Measurements from ENCODE around the gene IMMP2L. TPM values are rescaled to one million over a fixed set of nuclear protein-coding genes. Genes with fewer than 3 reads are reported as not detected.

Gene IMMP2L
- total and polyA plus RNA-seq, 2 of the 4 experiments (the other 2 are of a cell fraction), result 5.8 to 9.3 TPM

GRCh38 chr7:110830778-110831177, 731.5 kb downstream of the IMMP2L start:
- Histone ChIP-seq H4K20me1 (ENCODE audit: insufficient read depth, low read length) (no peaks in the 10 kb centered on the region), H2AK9ac (replicated peaks; ENCODE audit: low read depth, low read length, poor library complexity) (no peak overlapping the region), H2BK120ac (ENCODE audit: low read depth, low read length) (no peak overlapping the region), H3K27ac (ENCODE audit: insufficient read depth, low read length) (no peak overlapping the region), H4K5ac (ENCODE audit: low read depth, low read length) (no peak overlapping the region), H3K27me3 (ENCODE audit: control insufficient read depth, insufficient read depth, low read length) (no peaks in the 10 kb centered on the region), H2BK20ac (ENCODE audit: low read depth, low read length) (no peak overlapping the region), H3K9me1 (ENCODE audit: insufficient read depth, low read length) (no peaks in the 10 kb centered on the region), H3K79me1 (ENCODE audit: low read depth in 1 of 2, low read length in 2 of 2) (no peaks in the 10 kb centered on the region), H3K4me1 (ENCODE audit: control insufficient read depth, insufficient read depth, low read length) (no peaks in the 10 kb centered on the region), H2BK15ac (ENCODE audit: low read depth, low read length) (no peak overlapping the region), H3K18ac (ENCODE audit: low read depth, low read length) (no peak overlapping the region), H3K4me2 (ENCODE audit: low read depth, low read length) (no peak overlapping the region), H4K8ac (ENCODE audit: low read depth in 2 of 2, low read length in 2 of 2) (no peak overlapping the region), H4K91ac (ENCODE audit: insufficient read depth, low read depth, low read length) (no peak overlapping the region), H2AK5ac (ENCODE audit: low read depth, low read length) (no peak overlapping the region), H2BK5ac (ENCODE audit: low read depth, low read length, poor library complexity, severe bottlenecking) (no peak overlapping the region), H3K9me3 (ENCODE audit: control insufficient read depth, insufficient read depth, low read length) (no peaks in the 10 kb centered on the region), H3K23ac (ENCODE audit: low read depth, low read length) (no peak overlapping the region), H3K9ac (ENCODE audit: low read depth, low read length) (no peak overlapping the region), H3K4ac (ENCODE audit: low read depth, low read length) (no peak overlapping the region), H3K56ac (ENCODE audit: extremely low read depth, insufficient read depth, low read length) (no peak overlapping the region), H3K36me3 (ENCODE audit: control insufficient read depth, insufficient read depth, low read length) (no peaks in the 10 kb centered on the region), H3K14ac (replicated peaks; ENCODE audit: low read depth, low read length) (no peak overlapping the region), H3K4me3 (ENCODE audit: insufficient read depth, low read depth, low read length) (no peak overlapping the region), H2AFZ (replicated peaks; ENCODE audit: low read length, poor library complexity) (no peak overlapping the region)
- CTCF ChIA-PET, result interaction anchor here (0.6 kb wide), 1 partner anchor 17 kb away, joined by 3 read pairs; no protein-coding TSS in a partner anchor
- no TSS peak for BruUV-seq (replicated peaks)
- ATAC-seq (ENCODE audit: low read depth), result no peak
- in situ Hi-C loops (cut with MboI; ENCODE audit: low sequenced_read_pairs) (no loop called here), intact Hi-C loops (cut with micrococcal nuclease) (no loop called here), dilution Hi-C loops (cut with HindIII; ENCODE audit: low sequenced_read_pairs, unreplicated experiment) (no loop called here)
- no peak for DNase-seq
- WGBS, 2 experiments (ENCODE audit: extremely low coverage in 2 of 2, insufficient read length in 1 of 2), result no CpG with 5 or more reads among the region's 5 CpGs
- POLR2A ChIA-PET (ENCODE audit: unreplicated experiment), result no interaction called here
- no peak for TF ChIP-seq CHD1 (IDR thresholded peaks at IDR 0.05; ENCODE audit: low read depth, low read length)
- no peak for TF ChIP-seq BHLHE40 (IDR thresholded peaks at IDR 0.05; ENCODE audit: low read depth, low read length)
- no peak for TF ChIP-seq FOS (IDR thresholded peaks at IDR 0.05; ENCODE audit: low read depth, low read length)
- no peak for TF ChIP-seq NFE2L2 (IDR thresholded peaks at IDR 0.05; ENCODE audit: low read depth, low read length)
- TF ChIP-seq RFX5 (IDR thresholded peaks at IDR 0.05; ENCODE audit: low read depth, low read length), result no peak
- TF ChIP-seq ELK1 (IDR thresholded peaks at IDR 0.05; ENCODE audit: borderline replicate concordance, low read depth, low read length), result no peak
- TF ChIP-seq CEBPB (IDR thresholded peaks at IDR 0.05; ENCODE audit: low read depth, low read length), result no peak
- no peak for TF ChIP-seq RAD21 (IDR thresholded peaks at IDR 0.05; ENCODE audit: low read length)
- TF ChIP-seq MAZ (IDR thresholded peaks at IDR 0.05; ENCODE audit: borderline replicate concordance, low read depth, low read length), result no peak
- no peak for TF ChIP-seq MAFK (IDR thresholded peaks at IDR 0.05; ENCODE audit: low read depth, low read length)
- TF ChIP-seq SMC3 (IDR thresholded peaks at IDR 0.05; ENCODE audit: low read depth, low read length), result no peak
- no peak for TF ChIP-seq CTCF (conservative IDR thresholded peaks at IDR 0.05; ENCODE audit: low read depth, low read length)
- TF ChIP-seq RCOR1 (IDR thresholded peaks at IDR 0.05; ENCODE audit: insufficient replicate concordance, low read length), result no peak
- no peak for TF ChIP-seq USF2 (IDR thresholded peaks at IDR 0.05; ENCODE audit: low read depth, low read length)
- no peak for TF ChIP-seq MXI1 (IDR thresholded peaks at IDR 0.05; ENCODE audit: borderline replicate concordance, low read depth, low read length)
